ENCODE results near the gene EML4. TPM values are rescaled to one million over a fixed set of nuclear protein-coding genes. Genes with fewer than 3 reads are reported as not detected.

EML4 gene
- total and polyA plus RNA-seq, 9 of the 15 experiments (the other 6 are each of a cell fraction or from before 2014, with no cell fraction given) = 14.7 to 48.3 (median 36.5) TPM

DNA sequence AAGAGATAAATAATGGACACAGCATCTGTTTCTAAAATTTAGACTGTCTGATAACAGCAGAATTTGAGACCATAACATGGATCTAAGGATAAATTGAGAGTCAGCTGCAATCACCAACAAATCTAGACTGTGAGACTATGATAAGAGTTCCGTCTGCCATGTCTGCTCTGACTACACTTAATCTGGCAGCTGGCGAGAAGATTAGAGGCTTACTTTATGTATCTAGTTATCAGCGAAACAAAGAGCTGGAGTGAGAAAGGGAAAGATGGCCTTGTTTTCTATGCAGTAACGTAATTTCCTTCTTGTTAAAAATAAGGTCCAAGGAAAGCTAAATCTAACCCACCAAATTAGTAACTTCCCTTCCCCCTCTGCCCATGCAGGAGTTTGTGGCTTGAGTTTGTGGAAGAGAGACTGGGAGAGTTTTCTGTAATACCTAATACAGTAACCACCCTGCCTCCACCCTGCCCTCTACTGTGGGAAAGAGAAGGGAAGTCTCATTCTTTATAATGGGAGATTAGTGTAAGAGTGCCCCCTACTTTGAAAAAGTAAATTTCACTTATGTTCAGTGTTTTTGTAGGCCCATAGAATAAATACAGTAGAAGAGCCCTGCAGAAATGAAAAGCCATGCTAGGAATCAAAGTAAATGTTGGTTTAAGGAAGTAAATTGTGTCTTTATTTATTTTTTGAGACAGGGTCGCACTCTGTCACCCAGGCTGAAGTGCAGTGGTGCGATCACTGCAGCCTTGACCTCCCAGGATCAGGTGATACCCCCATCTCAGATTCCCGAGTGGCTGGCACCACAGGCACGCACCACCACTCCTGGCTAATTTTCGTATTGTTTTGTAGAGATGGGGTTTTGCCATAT, 27.5 kb downstream of the EML4 start (continued):
- TF ChIP-seq, protein P1, sequence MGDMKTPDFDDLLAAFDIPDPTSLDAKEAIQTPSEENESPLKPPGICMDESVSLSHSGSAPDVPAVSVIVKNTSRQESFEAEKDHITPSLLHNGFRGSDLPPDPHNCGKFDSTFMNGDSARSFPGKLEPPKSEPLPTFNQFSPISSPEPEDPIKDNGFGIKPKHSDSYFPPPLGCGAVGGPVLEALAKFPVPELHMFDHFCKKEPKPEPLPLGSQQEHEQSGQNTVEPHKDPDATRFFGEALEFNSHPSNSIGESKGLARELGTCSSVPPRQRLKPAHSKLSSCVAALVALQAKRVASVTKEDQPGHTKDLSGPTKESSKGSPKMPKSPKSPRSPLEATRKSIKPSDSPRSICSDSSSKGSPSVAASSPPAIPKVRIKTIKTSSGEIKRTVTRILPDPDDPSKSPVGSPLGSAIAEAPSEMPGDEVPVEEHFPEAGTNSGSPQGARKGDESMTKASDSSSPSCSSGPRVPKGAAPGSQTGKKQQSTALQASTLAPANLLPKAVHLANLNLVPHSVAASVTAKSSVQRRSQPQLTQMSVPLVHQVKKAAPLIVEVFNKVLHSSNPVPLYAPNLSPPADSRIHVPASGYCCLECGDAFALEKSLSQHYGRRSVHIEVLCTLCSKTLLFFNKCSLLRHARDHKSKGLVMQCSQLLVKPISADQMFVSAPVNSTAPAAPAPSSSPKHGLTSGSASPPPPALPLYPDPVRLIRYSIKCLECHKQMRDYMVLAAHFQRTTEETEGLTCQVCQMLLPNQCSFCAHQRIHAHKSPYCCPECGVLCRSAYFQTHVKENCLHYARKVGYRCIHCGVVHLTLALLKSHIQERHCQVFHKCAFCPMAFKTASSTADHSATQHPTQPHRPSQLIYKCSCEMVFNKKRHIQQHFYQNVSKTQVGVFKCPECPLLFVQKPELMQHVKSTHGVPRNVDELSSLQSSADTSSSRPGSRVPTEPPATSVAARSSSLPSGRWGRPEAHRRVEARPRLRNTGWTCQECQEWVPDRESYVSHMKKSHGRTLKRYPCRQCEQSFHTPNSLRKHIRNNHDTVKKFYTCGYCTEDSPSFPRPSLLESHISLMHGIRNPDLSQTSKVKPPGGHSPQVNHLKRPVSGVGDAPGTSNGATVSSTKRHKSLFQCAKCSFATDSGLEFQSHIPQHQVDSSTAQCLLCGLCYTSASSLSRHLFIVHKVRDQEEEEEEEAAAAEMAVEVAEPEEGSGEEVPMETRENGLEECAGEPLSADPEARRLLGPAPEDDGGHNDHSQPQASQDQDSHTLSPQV (IDR thresholded peaks at IDR 0.05) = peak; percentile 50; the same call in 1 of the 2 replicates
- TF ChIP-seq SRSF1 (IDR thresholded peaks at IDR 0.05; ENCODE audit: low read depth, low read length) (no peak), HMG20B (CRISPR knock-in tag; IDR thresholded peaks at IDR 0.05) (no peak), SRSF7 (optimal IDR thresholded peaks at IDR 0.05; ENCODE audit: low read depth, low read length) (no peak), ZNF584 (CRISPR knock-in tag; IDR thresholded peaks at IDR 0.05; ENCODE audit: low read depth) (peak; percentile 87; the same call in 1 of the 2 replicates), ARID1B (IDR thresholded peaks at IDR 0.05) (peak; percentile 96), MECOM (CRISPR knock-in tag; IDR thresholded peaks at IDR 0.05) (no peak), RBM34 (IDR thresholded peaks at IDR 0.05; ENCODE audit: borderline replicate concordance, insufficient read depth, low read length) (no peak), TFAM (CRISPR knock-in tag; conservative IDR thresholded peaks at IDR 0.05) (no peak), HMG20A (CRISPR knock-in tag; conservative IDR thresholded peaks at IDR 0.05) (no peak), CBFA2T2 (conservative IDR thresholded peaks at IDR 0.05) (peak; percentile 96), U2AF2 (optimal IDR thresholded peaks at IDR 0.05; ENCODE audit: low read depth, low read length) (no peak), MAZ (CRISPR knock-in tag; conservative IDR thresholded peaks at IDR 0.05 in 1 of 2, IDR thresholded peaks at IDR 0.05 in 1 of 2) (0 out of 4 replicates have a peak, but pooled peaks of 1 of the 2 experiments have one; percentile 26), GTF2A2 (tag; IDR thresholded peaks at IDR 0.05) (no peak)
- TF ChIP-seq, protein P2, sequence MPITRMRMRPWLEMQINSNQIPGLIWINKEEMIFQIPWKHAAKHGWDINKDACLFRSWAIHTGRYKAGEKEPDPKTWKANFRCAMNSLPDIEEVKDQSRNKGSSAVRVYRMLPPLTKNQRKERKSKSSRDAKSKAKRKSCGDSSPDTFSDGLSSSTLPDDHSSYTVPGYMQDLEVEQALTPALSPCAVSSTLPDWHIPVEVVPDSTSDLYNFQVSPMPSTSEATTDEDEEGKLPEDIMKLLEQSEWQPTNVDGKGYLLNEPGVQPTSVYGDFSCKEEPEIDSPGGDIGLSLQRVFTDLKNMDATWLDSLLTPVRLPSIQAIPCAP (CRISPR knock-in tag; IDR thresholded peaks at IDR 0.05; ENCODE audit: borderline replicate concordance) = no peak
- TF ChIP-seq, protein P3, sequence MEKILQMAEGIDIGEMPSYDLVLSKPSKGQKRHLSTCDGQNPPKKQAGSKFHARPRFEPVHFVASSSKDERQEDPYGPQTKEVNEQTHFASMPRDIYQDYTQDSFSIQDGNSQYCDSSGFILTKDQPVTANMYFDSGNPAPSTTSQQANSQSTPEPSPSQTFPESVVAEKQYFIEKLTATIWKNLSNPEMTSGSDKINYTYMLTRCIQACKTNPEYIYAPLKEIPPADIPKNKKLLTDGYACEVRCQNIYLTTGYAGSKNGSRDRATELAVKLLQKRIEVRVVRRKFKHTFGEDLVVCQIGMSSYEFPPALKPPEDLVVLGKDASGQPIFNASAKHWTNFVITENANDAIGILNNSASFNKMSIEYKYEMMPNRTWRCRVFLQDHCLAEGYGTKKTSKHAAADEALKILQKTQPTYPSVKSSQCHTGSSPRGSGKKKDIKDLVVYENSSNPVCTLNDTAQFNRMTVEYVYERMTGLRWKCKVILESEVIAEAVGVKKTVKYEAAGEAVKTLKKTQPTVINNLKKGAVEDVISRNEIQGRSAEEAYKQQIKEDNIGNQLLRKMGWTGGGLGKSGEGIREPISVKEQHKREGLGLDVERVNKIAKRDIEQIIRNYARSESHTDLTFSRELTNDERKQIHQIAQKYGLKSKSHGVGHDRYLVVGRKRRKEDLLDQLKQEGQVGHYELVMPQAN (IDR thresholded peaks at IDR 0.05; ENCODE audit: borderline replicate concordance) = no peak
- TF ChIP-seq, protein P4, sequence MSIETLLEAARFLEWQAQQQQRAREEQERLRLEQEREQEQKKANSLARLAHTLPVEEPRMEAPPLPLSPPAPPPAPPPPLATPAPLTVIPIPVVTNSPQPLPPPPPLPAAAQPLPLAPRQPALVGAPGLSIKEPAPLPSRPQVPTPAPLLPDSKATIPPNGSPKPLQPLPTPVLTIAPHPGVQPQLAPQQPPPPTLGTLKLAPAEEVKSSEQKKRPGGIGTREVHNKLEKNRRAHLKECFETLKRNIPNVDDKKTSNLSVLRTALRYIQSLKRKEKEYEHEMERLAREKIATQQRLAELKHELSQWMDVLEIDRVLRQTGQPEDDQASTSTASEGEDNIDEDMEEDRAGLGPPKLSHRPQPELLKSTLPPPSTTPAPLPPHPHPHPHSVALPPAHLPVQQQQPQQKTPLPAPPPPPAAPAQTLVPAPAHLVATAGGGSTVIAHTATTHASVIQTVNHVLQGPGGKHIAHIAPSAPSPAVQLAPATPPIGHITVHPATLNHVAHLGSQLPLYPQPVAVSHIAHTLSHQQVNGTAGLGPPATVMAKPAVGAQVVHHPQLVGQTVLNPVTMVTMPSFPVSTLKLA (conservative IDR thresholded peaks at IDR 0.05) = peak in 1 of 2 experiments; percentile 19; a peak in 1 of 4 replicates
